SK-N-SH treated with all-trans-retinoic acid at 6 μM for 48 hours (cell line): ENCODE results near the gene MEIS1.

ENCODE experiments used
- ATAC-seq: fragments of 200-7000 bp; cut with Tn5 transposase; 3 replicates; pipeline ENCODE4 v1.9.1; 2020; ENCODE audit warnings: mild to moderate bottlenecking, moderate library complexity
- ARNTL ChIP-seq: fragments of 450-650 bp; formaldehyde crosslinking; IDR thresholded peaks from 2 replicates; pipeline ENCODE4 v1.5.0; 2020; ENCODE audit warnings: low read depth, mild to moderate bottlenecking, moderate library complexity, borderline replicate concordance
- BACH2 ChIP-seq: fragments of 250-450 bp; sonication (Bioruptor Pico); IDR thresholded peaks from 2 replicates; pipeline ENCODE4 v1.9.0; 2021; ENCODE audit warnings: mild to moderate bottlenecking, borderline replicate concordance
- CSDC2 ChIP-seq: fragments of 250-450 bp; sonication (Bioruptor Pico); IDR thresholded peaks from 2 replicates; pipeline ENCODE4 v1.5.0; 2020; ENCODE audit warnings: mild to moderate bottlenecking, moderate library complexity
- ESRRG ChIP-seq: fragments of 250-450 bp; sonication (Bioruptor Pico); IDR thresholded peaks from 2 replicates; pipeline ENCODE4 v1.6.1; 2021; ENCODE audit warnings: mild to moderate bottlenecking
- GLIS3 ChIP-seq: fragments of 250-450 bp; sonication (Bioruptor Pico); IDR thresholded peaks from 2 replicates; pipeline ENCODE4 v1.5.0; 2020; ENCODE audit warnings: mild to moderate bottlenecking, moderate library complexity
- ISL1 ChIP-seq: fragments of 250-450 bp; sonication (Bioruptor Pico); IDR thresholded peaks from 2 replicates; pipeline ENCODE4 v2.1.2; 2022; ENCODE audit warnings: mild to moderate bottlenecking, moderate library complexity
- OSR1 ChIP-seq: fragments of 250-450 bp; sonication (Bioruptor Pico); IDR thresholded peaks from 2 replicates; pipeline ENCODE4 v1.8.0; 2022; ENCODE audit warnings: moderate library complexity, mild to moderate bottlenecking, inconsistent platforms
- PPARA ChIP-seq: fragments of 250-450 bp; sonication (Bioruptor Pico); IDR thresholded peaks from 2 replicates; pipeline ENCODE4 v1.5.0; 2020; ENCODE audit warnings: mild to moderate bottlenecking, borderline replicate concordance
- RARB ChIP-seq: fragments of 250-450 bp; sonication (Bioruptor Pico); IDR thresholded peaks from 2 replicates; pipeline ENCODE4 v1.8.0; 2021; ENCODE audit warnings: mild to moderate bottlenecking, moderate library complexity
- TCF4 ChIP-seq: fragments of 250-450 bp; sonication (Bioruptor Pico); IDR thresholded peaks from 2 replicates; pipeline ENCODE4 v1.8.0; 2021; ENCODE audit warnings: mild to moderate bottlenecking, moderate library complexity, borderline replicate concordance
- TOX ChIP-seq: fragments of 250-450 bp; sonication (Bioruptor Pico); IDR thresholded peaks from 2 replicates; pipeline ENCODE4 v1.8.0; 2021; ENCODE audit warnings: mild to moderate bottlenecking, moderate library complexity, borderline replicate concordance
- ZC3H10 ChIP-seq: fragments of 250-450 bp; sonication (Bioruptor Pico); IDR thresholded peaks from 2 replicates; pipeline ENCODE4 v1.5.1; 2021; ENCODE audit warnings: mild to moderate bottlenecking, moderate library complexity
- ZFP3 ChIP-seq: fragments of 250-450 bp; sonication (Bioruptor Pico); IDR thresholded peaks from 2 replicates; pipeline ENCODE4 v1.5.0; 2020; ENCODE audit warnings: mild to moderate bottlenecking, moderate library complexity
- ZFP30 ChIP-seq: fragments of 450-650 bp; formaldehyde crosslinking; IDR thresholded peaks from 2 replicates; pipeline ENCODE4 v1.5.0; 2022; ENCODE audit warnings: mild to moderate bottlenecking, moderate library complexity
- ZNF565 ChIP-seq: fragments of 450-650 bp; formaldehyde crosslinking; conservative IDR thresholded peaks from 2 replicates; pipeline ENCODE4 v1.5.0; 2020; ENCODE audit warnings: low read depth, mild to moderate bottlenecking, moderate library complexity
- ZNF70 ChIP-seq: fragments of 450-650 bp; formaldehyde crosslinking; IDR thresholded peaks from 2 replicates; pipeline ENCODE4 v1.5.0; 2020; ENCODE audit warnings: mild to moderate bottlenecking, moderate library complexity
- ZNF8 ChIP-seq: fragments of 450-650 bp; formaldehyde crosslinking; IDR thresholded peaks from 2 replicates; pipeline ENCODE4 v1.5.0; 2020; ENCODE audit warnings: mild to moderate bottlenecking, moderate library complexity
- TF ChIP-seq, protein P1 (sequence below): fragments of 250-450 bp; sonication (Bioruptor Pico); IDR thresholded peaks from 2 replicates; pipeline ENCODE4 v1.5.1; 2021; ENCODE audit warnings: mild to moderate bottlenecking, moderate library complexity
- TF ChIP-seq, protein P2 (sequence below): fragments of 250-450 bp; sonication (Bioruptor Pico); IDR thresholded peaks from 2 replicates; pipeline ENCODE4 v1.8.0; 2020; ENCODE audit warnings: mild to moderate bottlenecking, moderate library complexity, borderline replicate concordance
- TF ChIP-seq, protein P3 (sequence below): fragments of 250-450 bp; sonication (Bioruptor Pico); IDR thresholded peaks from 2 replicates; pipeline ENCODE4 v1.8.0; 2021; ENCODE audit warnings: low read depth, mild to moderate bottlenecking, moderate library complexity, borderline replicate concordance
- TF ChIP-seq, protein P4 (sequence below): fragments of 250-450 bp; sonication (Bioruptor Pico); IDR thresholded peaks from 2 replicates; pipeline ENCODE4 v1.5.0; 2020; ENCODE audit warnings: mild to moderate bottlenecking, moderate library complexity

Gene MEIS1

DNA sequence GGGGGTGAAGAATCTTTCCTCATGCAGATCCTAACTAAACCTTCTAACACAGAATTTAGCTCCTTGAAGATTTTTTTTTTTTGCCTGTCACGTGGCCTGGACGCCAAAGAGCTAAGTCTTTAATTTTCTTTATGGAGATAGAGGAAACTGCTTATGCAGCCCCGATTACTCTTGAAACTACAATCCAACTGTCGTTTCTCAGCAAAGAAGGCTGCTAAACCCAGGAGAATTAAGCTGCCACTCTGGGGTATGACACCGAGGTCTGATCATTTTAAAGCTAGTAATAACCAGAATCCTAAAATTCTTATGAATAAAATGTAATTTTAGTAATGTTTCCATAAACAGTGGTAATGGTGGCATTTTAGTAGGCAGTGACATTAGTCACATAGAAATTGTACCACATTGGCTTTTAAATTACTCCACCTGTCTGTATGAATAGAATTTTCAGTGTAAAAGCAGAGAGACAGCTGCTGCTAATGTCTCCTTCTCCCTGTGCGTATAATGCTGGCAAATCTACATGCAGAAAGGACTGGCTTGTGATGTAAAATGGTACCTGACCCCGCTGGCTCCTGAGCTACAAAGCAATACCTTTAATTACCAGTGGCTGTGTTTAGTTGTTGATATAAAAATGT lies 86.5 kb downstream of the MEIS1 start:
- no peak for TF ChIP-seq GLIS3
- TF ChIP-seq ZFP30 (CRISPR knock-in tag) = no peak
- TF ChIP-seq OSR1 (CRISPR knock-in tag) = no peak
- TF ChIP-seq TOX = no peak
- no peak for TF ChIP-seq ISL1 (CRISPR knock-in tag)
- no peak for TF ChIP-seq ZNF8
- no peak for TF ChIP-seq BACH2
- TF ChIP-seq CSDC2 = no peak
- TF ChIP-seq, protein P1, sequence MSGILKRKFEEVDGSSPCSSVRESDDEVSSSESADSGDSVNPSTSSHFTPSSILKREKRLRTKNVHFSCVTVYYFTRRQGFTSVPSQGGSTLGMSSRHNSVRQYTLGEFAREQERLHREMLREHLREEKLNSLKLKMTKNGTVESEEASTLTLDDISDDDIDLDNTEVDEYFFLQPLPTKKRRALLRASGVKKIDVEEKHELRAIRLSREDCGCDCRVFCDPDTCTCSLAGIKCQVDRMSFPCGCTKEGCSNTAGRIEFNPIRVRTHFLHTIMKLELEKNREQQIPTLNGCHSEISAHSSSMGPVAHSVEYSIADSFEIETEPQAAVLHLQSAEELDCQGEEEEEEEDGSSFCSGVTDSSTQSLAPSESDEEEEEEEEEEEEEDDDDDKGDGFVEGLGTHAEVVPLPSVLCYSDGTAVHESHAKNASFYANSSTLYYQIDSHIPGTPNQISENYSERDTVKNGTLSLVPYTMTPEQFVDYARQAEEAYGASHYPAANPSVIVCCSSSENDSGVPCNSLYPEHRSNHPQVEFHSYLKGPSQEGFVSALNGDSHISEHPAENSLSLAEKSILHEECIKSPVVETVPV (CRISPR knock-in tag) = no peak
- ATAC-seq = no peak

DNA sequence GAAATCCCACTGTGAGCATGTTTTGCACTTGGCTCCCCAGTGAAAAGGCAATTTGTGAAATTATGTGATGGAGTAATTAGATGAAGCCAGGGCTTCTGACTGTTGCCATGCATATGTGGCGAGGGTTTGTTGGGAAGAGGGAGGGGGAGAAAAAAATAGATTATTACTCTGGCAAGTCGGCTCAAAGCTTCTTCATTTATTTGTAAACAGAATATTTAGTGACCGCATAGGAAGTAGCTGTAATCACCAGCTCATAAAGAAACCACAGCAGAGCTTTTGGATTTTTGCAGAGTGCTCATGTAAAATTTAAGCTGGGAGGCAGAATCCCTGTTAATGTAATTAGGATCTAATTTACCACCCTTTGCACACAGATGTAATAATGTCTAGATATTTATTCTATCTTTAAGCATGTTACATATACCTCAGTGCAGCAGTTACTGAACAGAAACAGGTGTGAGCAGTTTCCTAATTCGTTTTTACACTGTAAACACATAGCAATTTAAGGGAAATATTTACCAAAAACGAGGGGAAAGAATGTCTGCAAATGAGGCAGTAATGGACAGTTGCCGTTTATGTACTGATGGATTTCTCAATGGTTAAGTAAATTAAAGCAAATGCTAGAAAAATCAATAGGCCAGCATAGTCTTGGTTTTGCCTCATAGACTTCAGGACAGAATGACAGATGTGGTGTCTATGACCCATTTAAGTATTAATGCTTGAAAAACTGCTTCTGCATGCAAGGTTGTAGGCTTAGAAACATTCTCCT lies 87.9 kb downstream of the MEIS1 start:
- ATAC-seq = no peak
- TF ChIP-seq PPARA (CRISPR knock-in tag) = no peak
- TF ChIP-seq ZFP30 (CRISPR knock-in tag) = no peak
- no peak for TF ChIP-seq RARB (CRISPR knock-in tag)
- no peak for TF ChIP-seq ZNF8
- TF ChIP-seq, protein P1 (CRISPR knock-in tag) = no peak
- TF ChIP-seq ISL1 (CRISPR knock-in tag) = no peak
- TF ChIP-seq, protein P2, sequence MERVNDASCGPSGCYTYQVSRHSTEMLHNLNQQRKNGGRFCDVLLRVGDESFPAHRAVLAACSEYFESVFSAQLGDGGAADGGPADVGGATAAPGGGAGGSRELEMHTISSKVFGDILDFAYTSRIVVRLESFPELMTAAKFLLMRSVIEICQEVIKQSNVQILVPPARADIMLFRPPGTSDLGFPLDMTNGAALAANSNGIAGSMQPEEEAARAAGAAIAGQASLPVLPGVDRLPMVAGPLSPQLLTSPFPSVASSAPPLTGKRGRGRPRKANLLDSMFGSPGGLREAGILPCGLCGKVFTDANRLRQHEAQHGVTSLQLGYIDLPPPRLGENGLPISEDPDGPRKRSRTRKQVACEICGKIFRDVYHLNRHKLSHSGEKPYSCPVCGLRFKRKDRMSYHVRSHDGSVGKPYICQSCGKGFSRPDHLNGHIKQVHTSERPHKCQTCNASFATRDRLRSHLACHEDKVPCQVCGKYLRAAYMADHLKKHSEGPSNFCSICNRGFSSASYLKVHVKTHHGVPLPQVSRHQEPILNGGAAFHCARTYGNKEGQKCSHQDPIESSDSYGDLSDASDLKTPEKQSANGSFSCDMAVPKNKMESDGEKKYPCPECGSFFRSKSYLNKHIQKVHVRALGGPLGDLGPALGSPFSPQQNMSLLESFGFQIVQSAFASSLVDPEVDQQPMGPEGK (CRISPR knock-in tag) = no peak
- TF ChIP-seq BACH2 = no peak
- TF ChIP-seq, protein P3, sequence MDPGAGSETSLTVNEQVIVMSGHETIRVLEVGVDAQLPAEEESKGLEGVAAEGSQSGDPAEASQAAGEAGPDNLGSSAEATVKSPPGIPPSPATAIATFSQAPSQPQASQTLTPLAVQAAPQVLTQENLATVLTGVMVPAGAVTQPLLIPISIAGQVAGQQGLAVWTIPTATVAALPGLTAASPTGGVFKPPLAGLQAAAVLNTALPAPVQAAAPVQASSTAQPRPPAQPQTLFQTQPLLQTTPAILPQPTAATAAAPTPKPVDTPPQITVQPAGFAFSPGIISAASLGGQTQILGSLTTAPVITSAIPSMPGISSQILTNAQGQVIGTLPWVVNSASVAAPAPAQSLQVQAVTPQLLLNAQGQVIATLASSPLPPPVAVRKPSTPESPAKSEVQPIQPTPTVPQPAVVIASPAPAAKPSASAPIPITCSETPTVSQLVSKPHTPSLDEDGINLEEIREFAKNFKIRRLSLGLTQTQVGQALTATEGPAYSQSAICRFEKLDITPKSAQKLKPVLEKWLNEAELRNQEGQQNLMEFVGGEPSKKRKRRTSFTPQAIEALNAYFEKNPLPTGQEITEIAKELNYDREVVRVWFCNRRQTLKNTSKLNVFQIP (CRISPR knock-in tag) = no peak
- TF ChIP-seq ARNTL (CRISPR knock-in tag) = no peak
- TF ChIP-seq ZNF565 = no peak
- TF ChIP-seq ESRRG (CRISPR knock-in tag) = no peak
- TF ChIP-seq ZNF70 (CRISPR knock-in tag) = no peak
- TF ChIP-seq ZC3H10 = no peak
- no peak for TF ChIP-seq TCF4
- TF ChIP-seq, protein P4, sequence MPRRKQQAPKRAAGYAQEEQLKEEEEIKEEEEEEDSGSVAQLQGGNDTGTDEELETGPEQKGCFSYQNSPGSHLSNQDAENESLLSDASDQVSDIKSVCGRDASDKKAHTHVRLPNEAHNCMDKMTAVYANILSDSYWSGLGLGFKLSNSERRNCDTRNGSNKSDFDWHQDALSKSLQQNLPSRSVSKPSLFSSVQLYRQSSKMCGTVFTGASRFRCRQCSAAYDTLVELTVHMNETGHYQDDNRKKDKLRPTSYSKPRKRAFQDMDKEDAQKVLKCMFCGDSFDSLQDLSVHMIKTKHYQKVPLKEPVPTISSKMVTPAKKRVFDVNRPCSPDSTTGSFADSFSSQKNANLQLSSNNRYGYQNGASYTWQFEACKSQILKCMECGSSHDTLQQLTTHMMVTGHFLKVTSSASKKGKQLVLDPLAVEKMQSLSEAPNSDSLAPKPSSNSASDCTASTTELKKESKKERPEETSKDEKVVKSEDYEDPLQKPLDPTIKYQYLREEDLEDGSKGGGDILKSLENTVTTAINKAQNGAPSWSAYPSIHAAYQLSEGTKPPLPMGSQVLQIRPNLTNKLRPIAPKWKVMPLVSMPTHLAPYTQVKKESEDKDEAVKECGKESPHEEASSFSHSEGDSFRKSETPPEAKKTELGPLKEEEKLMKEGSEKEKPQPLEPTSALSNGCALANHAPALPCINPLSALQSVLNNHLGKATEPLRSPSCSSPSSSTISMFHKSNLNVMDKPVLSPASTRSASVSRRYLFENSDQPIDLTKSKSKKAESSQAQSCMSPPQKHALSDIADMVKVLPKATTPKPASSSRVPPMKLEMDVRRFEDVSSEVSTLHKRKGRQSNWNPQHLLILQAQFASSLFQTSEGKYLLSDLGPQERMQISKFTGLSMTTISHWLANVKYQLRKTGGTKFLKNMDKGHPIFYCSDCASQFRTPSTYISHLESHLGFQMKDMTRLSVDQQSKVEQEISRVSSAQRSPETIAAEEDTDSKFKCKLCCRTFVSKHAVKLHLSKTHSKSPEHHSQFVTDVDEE (CRISPR knock-in tag) = no peak
- TF ChIP-seq ZFP3 = no peak
- TF ChIP-seq TOX = no peak
- TF ChIP-seq CSDC2 = no peak
